22Rv1 (cell line): ENCODE measurements around the gene STOX1.
"Not testable (repeated sequence)": the region's sequence is repeated elsewhere in the genome, so short reads cannot be mapped to it uniquely, and the experiment has no call there.

Source experiments
- H3K27ac ChIP-seq: fragments of 450-650 bp; 2 replicates; pipeline ENCODE4 v1.5.1; 2017
- CTCF ChIP-seq: fragments of 450-650 bp; IDR thresholded peaks from 2 replicates; pipeline ENCODE4 v1.5.1; 2017; ENCODE audit warnings: mild to moderate bottlenecking
- ZFX ChIP-seq: fragments of 450-650 bp; IDR thresholded peaks from 2 replicates; pipeline ENCODE4 v1.6.1; 2017; ENCODE audit warnings: antibody characterized with exemption, borderline replicate concordance

STOX1 gene

GRCh38 chr10:68934994-68935393 lies 107.7 kb downstream of the STOX1 start:
- TF ChIP-seq CTCF (no peak), ZFX (no peak)
- H3K27ac ChIP-seq, result no peak overlapping the region

- TF ChIP-seq CTCF (no peak), ZFX (no peak)
Measured at GRCh38 chr10:68938117-68938516, 110.8 kb downstream of the STOX1 start.

GRCh38 chr10:68938884-68939283 lies 111.6 kb downstream of the STOX1 start:
- no peak overlapping the region for H3K27ac ChIP-seq
- TF ChIP-seq ZFX (no peak), CTCF (no peak)

More at GRCh38 chr10:68938117-68938516, 110.8 kb downstream of the STOX1 start:
- no peak overlapping the region for H3K27ac ChIP-seq

GRCh38 chr10:68940917-68941316 lies 113.6 kb downstream of the STOX1 start:
- H3K27ac ChIP-seq, result not testable (repeated sequence)
